Brain pericyte (primary cell): Measurements from ENCODE around the gene LARGE2.

Experiments used
- DNase-seq: peaks from one replicate; pipeline ENCODE4 v3.0.0-alpha.2; 2012; ENCODE audit warnings: low read depth, low spot score

Gene LARGE2

GRCh38 chr11:45928535-45929215 lies 6.2 kb downstream of the LARGE2 start:
- DNase-seq: no peak

- no peak for DNase-seq
Measured at GRCh38 chr11:45929486-45930030, 7.1 kb downstream of the LARGE2 start.

GRCh38 chr11:45930031-45930794 lies 7.8 kb downstream of the LARGE2 start:
- DNase-seq: no peak

GRCh38 chr11:45930951-45931570 lies 8.6 kb downstream of the LARGE2 start:
- no peak for DNase-seq

- DNase-seq: no peak
Measured at GRCh38 chr11:45931739-45932138, 9.3 kb downstream of the LARGE2 start.

- no peak for DNase-seq
Measured at GRCh38 chr11:45932217-45932616, 9.8 kb downstream of the LARGE2 start.

GRCh38 chr11:45933131-45933831 lies 10.8 kb downstream of the LARGE2 start:
- DNase-seq: no peak

- no peak for DNase-seq
Measured at GRCh38 chr11:45933846-45934579, 11.6 kb downstream of the LARGE2 start.

GRCh38 chr11:45934580-45935318 lies 12.3 kb downstream of the LARGE2 start:
- DNase-seq: no peak

- no peak for DNase-seq
Measured at GRCh38 chr11:45935349-45936064, 13.1 kb downstream of the LARGE2 start.

- DNase-seq: no peak
Measured at GRCh38 chr11:45936511-45937054, 14.1 kb downstream of the LARGE2 start.

- DNase-seq: no peak
Measured at GRCh38 chr11:45937916-45938315, 15.5 kb downstream of the LARGE2 start.

- no peak for DNase-seq
Measured at GRCh38 chr11:45939836-45940235, 17.4 kb downstream of the LARGE2 start.

- no peak for DNase-seq
Measured at GRCh38 chr11:45941285-45941684, 18.8 kb downstream of the LARGE2 start.

- DNase-seq: no peak
Measured at GRCh38 chr11:45942381-45942780, 19.9 kb downstream of the LARGE2 start.

GRCh38 chr11:45945397-45945999 lies 23.0 kb downstream of the LARGE2 start:
- no peak for DNase-seq

GRCh38 chr11:45947885-45948284 lies 25.4 kb downstream of the LARGE2 start:
- no peak for DNase-seq

GRCh38 chr11:45948356-45948755 lies 25.9 kb downstream of the LARGE2 start:
- no peak for DNase-seq

- no peak for DNase-seq
Measured at GRCh38 chr11:45949992-45950407, 27.5 kb downstream of the LARGE2 start.
